GM19468 (cell line): ENCODE results near the gene ATXN1.
A peak's percentile ranks its signal among the peaks of the same experiment; 100 is the strongest.

Source experiments
- ATAC-seq: cut with Tn5 transposase; IDR thresholded peaks from one replicate; pipeline ENCODE4 v1.9.1; 2021; ENCODE audit warnings: mild to moderate bottlenecking, moderate library complexity, moderate number of reproducible peaks; ENCODE audit not compliant: unreplicated experiment; ENCODE audit errors: extremely low read depth

ATXN1 gene

GRCh38 chr6:16521528-16521927 lies 239.7 kb downstream of the ATXN1 start:
- ATAC-seq = no peak

GRCh38 chr6:16519265-16520242 lies 241.7 kb downstream of the ATXN1 start:
- no peak for ATAC-seq

- ATAC-seq = no peak
These were observed 243.0 kb downstream of the ATXN1 start for GRCh38 chr6:16518265-16518664.

- ATAC-seq = no peak
These were observed 247.0 kb downstream of the ATXN1 start for GRCh38 chr6:16514249-16514648.

- ATAC-seq = no peak
These were observed 248.5 kb downstream of the ATXN1 start for GRCh38 chr6:16512544-16513290.

GRCh38 chr6:16511723-16512489 lies 249.4 kb downstream of the ATXN1 start:
- ATAC-seq = peak; percentile 28

GRCh38 chr6:16511040-16511660 lies 250.1 kb downstream of the ATXN1 start:
- ATAC-seq = no peak

GRCh38 chr6:16510245-16510644 lies 251.0 kb downstream of the ATXN1 start:
- no peak for ATAC-seq

GRCh38 chr6:16508959-16509358 lies 252.3 kb downstream of the ATXN1 start:
- ATAC-seq = no peak

- ATAC-seq = no peak
These were observed 255.4 kb downstream of the ATXN1 start for GRCh38 chr6:16505711-16506357.

- ATAC-seq = no peak
These were observed 256.7 kb downstream of the ATXN1 start for GRCh38 chr6:16504609-16505008.

- peak; percentile 50 for ATAC-seq
These were observed 257.3 kb downstream of the ATXN1 start for GRCh38 chr6:16503970-16504415.

- no peak for ATAC-seq
These were observed 258.0 kb downstream of the ATXN1 start for GRCh38 chr6:16503241-16503775.

GRCh38 chr6:16498957-16499356 lies 262.3 kb downstream of the ATXN1 start:
- no peak for ATAC-seq

- no peak for ATAC-seq
These were observed 263.0 kb downstream of the ATXN1 start for GRCh38 chr6:16498237-16498636.

GRCh38 chr6:16496991-16497801 lies 264.1 kb downstream of the ATXN1 start:
- ATAC-seq = no peak

- no peak for ATAC-seq
These were observed 265.1 kb downstream of the ATXN1 start for GRCh38 chr6:16496210-16496609.

GRCh38 chr6:16494793-16495192 lies 266.5 kb downstream of the ATXN1 start:
- peak; percentile 68 for ATAC-seq
